NCI-H748 (cell line): Measurements from ENCODE around the gene LGALS12.
"Not testable (repeated sequence)": the region's sequence is repeated elsewhere in the genome, so short reads cannot be mapped to it uniquely, and the experiment has no call there.

Experiments
- DNase-seq: peaks from one replicate; lab custom pipeline; 2025; ENCODE audit not compliant: unreplicated experiment; lab: John Stamatoyannopoulos, UW

The LGALS12 gene

DNA sequence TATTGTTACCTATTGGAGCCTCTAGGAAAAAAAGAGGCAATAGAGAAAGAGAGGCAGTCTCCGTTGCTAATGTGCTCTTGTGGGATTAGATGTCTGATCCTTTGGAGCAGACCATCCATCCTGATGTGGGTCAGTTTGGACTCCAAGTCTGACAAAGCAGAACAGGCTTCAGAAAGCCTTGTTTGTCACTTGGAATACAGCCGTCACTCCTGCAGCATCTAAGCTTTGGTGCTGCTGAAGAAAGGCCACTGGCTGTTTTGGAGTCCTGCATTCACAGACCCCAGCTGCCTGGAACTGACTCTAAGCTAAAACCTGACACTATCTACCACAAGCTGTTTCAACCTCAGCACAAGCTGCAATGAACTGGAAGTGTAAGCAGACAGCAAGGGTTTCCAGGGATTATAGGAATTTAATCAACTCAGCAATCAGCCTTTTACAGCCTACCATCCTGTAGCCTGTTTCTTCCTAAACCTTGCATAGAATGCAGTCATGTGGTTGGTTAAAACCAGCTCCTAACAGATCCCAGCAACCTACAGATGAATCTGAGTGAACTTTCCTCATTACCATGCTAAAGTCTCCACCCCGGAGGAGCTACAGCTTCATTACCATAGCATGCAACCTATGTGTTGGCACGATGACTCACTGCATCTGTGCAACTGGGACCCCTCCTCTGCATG lies 27.1 kb downstream of the LGALS12 start:
- DNase-seq = no peak

- no peak for DNase-seq
Measured at GRCh38 chr11:63534076-63534475, 28.2 kb downstream of the LGALS12 start.

DNA sequence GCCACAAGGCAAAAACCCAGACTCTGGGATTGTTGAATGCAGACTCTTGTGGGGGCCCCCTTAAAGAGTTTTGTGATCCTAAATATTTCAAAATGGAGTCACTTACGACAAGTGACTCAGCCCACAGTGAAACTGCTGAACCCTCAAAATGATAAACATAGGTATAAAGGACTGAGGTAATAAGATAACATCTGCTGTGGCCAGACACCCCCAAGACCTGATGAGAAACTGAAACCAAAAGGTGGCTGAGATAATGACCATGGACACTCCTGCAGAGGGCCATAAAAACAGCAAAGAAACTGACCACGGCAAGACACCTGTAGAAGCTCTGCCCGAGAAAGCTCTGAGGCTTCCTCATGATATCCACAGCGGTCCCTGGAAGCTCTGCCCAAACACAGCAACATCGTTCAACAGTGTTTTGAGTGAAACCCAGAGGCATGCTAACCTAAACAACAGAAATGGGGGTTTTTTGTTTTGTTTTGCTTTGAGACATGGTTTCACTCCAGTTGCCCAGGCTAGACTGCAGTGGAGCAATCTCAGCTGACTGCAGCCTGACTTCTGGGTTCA lies 29.1 kb downstream of the LGALS12 start:
- no peak for DNase-seq

DNA sequence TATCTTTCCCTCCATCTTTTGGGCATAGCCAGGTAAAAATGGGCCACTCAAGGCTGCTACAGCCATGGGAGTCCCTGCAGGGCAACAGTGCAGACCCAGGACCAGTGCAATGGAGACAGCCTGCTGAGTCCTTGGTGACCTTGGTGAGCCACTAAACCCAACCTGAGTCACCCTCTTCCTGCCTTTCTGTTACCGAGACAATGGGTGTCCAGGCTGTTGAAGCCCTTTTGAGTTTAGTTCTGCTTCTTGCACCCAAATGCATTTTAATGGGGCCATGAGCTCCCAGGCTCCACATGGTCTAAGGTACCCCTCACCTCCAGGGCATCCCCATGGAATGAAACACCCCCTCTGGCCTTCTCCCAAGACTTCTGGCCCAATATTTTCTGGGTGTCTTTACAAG lies 29.9 kb downstream of the LGALS12 start:
- no peak for DNase-seq

GRCh38 chr11:63536669-63537292 lies 30.9 kb downstream of the LGALS12 start, which contains the start of gene PLAAT4:
TSS of gene PLAAT4 (plus strand) at chr11:63536808. CDS start at chr11:63536869, 61 bp downstream.
- DNase-seq = no peak

GRCh38 chr11:63537293-63538101 lies 31.6 kb downstream of the LGALS12 start:
- DNase-seq = no peak

GRCh38 chr11:63542506-63542905 lies 36.6 kb downstream of the LGALS12 start:
- DNase-seq = not testable (repeated sequence)

GRCh38 chr11:63543711-63544110 lies 37.8 kb downstream of the LGALS12 start:
- DNase-seq = no peak

GRCh38 chr11:63547061-63547460 lies 41.2 kb downstream of the LGALS12 start:
- no peak for DNase-seq

DNA sequence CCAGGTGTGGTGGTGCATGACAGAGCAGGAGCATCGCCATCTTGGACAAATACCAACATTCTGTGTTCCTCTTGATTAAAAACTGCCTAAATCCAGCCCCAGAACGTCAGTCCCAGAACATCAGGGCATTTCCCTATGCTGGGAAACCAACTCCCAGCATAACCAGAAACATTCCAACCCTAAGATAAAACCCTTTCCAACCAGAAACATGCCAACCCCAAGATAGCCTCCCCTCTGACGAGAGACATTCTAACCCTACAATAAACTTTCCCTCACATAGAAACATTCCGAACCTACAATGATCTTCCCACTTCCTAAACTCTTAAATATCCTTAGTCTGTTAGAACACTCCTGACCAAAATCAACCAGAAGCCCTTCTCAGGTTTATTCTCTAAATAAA lies 42.3 kb downstream of the LGALS12 start:
- DNase-seq = no peak

- DNase-seq = no peak
Measured at GRCh38 chr11:63549411-63549810, 43.5 kb downstream of the LGALS12 start.

DNA sequence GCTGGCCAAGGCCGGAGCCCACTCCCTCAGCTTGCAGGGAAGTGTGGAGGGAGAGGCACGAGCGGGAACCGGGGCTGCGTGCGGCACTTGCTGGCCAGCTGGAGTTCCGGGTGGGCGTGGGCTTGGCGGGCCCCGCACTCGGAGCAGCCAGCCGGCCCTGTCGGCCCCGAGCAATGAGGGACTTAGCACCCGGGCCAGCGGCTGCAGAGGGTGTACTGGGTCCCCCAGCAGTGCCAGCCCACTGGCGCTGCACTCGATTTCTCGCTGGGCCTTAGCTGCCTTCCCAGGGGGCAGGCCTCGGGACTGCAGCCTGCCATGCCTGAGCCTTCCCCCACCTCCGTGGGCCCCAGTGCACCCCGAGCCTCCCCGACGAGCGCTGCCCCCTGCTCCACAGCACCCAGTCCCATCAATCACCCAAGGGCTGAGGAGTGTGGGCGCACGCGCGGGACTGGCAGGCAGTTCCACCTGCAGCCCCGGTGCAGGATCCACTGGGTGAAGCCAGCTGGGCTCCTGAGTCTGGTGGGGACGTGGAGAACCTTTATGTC lies 44.3 kb downstream of the LGALS12 start:
- not testable (repeated sequence) for DNase-seq

DNA sequence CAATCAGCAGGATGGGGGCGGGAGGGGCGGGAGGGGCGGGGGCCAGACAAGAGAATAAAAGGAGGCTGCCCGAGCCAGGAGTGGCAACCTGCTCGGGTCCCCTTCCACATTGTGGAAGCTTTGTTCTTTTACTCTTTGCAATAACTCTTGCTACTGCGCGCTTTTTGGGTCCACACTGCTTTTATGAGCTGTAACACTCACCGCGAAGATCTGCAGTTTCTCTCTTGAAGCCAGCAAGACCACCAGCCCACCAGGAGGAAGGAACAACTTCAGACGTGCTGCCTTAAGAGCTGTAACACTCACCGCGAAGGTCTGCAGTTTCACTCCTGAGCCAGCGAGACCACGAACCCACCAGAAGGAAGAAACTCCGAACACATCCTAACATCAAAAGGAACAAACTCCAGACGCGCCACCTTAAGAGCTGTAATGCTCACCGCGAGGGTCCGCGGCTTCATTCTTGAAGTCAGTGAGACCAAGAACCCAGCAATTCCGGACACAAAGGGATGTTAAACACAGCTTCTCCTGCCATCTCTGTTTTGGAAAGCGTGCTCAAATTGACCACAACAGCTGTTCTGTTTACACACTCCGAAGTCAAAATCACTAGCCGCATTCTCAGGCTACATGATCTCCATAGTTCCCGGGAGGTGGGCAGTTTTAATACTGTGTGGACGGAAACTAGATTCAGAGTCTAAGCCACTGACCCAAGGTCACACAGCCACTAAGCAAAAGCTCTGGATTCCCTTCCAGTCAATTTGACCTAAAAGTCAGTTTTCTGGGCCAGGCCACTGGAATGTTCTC lies 45.4 kb downstream of the LGALS12 start:
- DNase-seq = no peak

DNA sequence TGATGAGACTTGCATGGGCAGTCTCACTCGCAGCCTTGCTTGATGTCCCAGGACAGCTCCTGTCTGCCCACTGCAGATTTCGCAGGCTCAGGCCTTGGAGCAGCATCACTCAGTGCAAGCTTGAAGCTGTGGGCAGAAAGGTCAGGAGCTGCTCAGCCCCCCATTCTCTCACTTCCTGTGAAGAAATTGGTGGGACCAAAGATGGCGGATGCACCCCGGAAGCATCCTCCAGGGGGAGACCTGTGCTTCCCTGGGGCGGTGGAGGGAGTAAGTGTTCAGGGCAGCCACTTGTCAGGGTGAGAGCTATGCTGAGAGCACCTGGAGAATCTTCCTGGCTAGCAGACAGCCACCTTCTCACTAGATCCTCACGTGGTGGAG lies 46.0 kb downstream of the LGALS12 start:
- DNase-seq = no peak

GRCh38 chr11:63552921-63553320 lies 47.0 kb downstream of the LGALS12 start:
- no peak for DNase-seq

DNA sequence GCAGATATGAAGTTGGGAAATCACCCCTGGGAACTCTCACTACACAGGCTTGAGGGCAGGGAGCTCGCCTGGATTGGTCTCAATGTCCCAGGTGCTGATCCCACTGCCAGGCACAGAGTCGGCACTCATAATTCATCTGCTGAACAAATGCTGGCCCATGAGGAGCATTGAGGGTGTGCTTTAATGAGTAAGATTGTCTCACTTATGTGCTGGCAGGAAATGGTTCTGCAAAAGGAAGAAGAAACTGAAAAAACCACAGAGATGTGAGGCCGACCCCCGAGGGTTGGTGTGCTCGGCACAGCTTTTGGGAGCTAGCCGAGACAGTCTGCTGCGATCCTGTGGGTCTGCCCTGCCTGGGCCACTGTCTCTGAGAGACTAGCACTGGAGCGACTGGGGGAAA lies 47.9 kb downstream of the LGALS12 start:
- no peak for DNase-seq

DNA sequence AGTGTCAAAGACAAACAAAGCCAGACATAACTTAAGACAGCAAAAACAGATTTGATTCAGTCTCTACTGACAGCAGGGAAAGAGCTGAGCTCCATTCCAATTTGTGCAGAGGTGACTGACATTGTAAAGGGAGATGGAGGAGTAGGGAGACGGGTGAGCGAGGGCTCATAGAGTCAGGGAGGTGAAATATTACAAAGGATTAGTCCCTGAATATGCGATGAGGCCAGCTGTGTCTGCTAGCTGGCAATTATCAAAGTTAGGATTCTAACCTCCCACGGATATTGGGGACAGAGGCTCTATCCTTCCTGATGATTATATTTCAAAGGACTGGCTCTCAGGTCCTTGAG lies 49.0 kb downstream of the LGALS12 start:
- no peak for DNase-seq

- DNase-seq = no peak
Measured at GRCh38 chr11:63556404-63557013, 50.6 kb downstream of the LGALS12 start.

GRCh38 chr11:63557570-63557969 lies 51.7 kb downstream of the LGALS12 start:
- DNase-seq = no peak

DNA sequence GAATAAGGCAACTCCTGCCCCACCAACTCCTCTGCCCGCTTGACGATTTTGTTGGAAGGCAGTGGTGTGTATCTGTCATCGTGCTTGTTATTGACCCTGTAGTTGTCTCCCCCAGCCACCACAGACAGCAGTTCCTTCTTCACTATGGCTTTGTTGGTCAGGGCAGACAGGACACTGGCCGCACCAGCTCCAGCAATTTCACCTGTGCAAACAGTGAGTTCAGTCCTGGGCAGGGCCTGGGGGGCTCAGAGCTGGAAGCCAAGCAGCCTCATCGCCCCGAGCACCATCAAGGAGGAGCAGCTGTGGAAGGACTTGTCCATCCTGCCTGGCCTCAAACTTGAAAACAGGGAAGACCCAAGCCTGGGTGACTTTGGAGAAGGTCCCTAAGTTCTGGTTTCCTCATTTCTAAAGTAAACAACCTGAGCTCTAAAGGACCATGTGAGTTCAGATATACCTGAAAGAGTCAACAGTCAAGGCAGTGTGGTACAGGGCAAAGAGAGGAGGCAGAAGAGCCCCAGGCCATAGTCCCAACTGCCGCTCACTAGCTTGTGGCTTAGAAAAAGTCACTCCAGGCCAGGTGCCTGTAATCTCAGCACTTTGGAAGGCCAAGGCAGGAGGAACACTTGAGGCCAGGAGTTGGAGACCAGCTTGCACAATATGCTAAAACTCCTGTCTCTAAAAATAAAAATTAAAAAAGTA lies 52.7 kb downstream of the LGALS12 start:
- no peak for DNase-seq
